Fibroblast of skin of left quadriceps (primary cell): ENCODE measurements around the gene ELANE.
"Not testable (repeated sequence)": the region's sequence is repeated elsewhere in the genome, so short reads cannot be mapped to it uniquely, and the experiment has no call there.

Experiments used
- DNase-seq, 2 experiments: peaks; one replicate each; pipeline ENCODE4 v3.0.0-alpha.2; 2013; ENCODE audit warnings: low read depth in 2 of 2

ELANE gene

DNA sequence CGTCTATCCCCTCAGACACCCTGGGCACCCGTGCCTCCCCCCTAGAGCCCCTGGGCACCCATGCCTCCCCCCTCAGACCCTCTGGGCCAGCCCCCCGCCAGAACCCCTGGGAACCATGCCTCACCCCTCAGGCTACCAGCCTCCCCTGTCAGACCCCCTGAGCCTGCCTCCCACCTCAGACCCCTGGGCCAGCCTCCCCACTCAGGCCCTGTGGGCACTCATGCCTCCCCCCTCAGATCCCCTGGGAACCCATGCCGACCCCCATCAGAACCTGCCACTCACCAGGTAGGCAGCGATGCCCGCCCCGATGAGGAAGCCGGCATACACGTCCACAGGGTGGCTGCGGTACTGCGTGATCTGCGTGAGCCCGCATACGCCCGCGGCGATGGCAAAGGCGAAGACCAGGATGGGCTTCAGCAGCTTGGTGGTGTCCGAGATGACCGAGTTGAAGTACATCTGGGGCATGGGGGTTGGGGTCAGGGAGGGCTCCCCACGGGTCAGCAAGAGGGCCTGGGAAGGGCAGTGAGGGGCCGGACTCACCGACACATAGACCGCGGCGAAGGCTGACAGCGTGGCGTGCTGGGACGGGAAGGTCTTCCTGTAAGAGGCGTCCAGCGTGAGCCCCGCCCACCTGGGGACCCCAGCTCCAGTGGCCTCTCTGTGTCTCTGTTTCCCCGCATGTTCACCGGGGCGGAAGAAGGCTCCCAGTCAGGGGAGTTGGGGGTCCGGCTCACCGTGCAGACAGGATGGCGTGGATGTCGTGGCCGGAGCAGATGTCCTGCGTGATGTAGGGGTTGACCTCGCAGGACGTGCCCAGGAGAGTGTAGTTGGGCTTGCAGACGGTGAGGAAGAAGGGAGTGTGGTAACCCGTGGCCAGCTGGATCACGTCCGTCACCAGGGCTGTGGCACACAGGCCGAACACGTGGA, 37.7 kb upstream of the ELANE start:
- no peak for DNase-seq

DNA sequence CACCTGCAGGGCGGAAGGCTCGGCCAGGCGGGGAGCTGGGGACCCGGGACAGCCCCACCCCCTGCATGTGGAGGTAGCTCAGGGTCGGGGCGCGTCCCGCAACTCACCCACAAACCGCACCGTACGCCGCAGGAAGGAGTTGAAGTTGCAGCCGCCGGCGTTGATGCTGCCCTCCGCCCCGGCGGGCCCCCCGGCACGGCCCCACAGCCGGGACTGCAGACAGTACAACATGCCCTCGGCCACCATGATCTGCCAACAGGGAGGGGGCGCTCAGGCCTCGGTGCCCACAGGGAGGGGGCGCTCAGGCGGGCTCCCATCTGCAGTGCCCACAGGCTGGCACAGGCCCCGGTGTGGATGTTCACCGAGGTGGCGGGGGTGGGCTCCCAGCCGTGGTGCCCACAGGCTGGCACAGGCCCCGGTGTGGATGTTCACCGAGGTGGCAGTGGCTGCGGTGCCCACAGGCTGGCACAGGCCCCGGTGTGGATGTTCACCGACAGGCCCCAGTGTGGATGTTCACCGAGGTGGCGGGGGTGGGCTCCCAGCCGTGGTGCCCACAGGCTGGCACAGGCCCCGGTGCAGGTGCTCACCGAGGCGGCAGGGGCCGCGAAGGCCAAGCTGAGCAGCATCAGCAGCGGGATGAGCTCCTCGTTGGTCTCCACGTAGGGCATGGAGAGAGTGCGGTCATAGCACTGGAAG, 36.9 kb upstream of the ELANE start:
- no peak for DNase-seq

DNA sequence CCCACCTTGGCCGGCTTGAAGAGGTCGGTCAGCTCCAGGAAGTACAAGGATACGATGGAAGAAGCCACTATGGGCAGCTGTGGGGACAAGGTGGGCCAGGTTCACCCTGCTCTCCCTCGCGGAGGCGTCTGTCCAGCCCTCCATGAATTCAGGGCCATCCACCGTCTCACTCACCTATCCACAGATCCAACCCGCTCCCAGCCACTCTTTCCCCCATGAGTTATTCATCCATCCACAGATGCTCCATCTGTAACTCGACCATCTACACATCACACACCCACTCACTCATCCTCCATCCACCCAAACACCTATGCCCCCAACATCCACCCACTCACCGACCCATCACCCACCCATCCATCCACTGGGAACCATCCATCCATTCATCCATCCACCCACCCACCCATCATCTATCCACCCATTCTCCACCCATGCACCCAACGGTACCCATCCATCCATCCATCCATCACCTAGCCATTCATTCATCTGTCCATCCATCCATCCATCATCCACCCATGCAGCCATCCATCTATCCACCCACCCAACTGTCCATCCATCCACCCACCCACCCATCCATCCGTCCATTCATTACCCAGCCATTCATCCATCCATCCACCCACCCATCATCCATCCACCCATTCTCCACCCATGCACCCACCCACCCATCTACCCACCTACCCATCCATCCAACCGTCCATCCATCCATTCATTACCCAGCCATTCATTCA, 36.2 kb upstream of the ELANE start:
- DNase-seq = no peak

DNA sequence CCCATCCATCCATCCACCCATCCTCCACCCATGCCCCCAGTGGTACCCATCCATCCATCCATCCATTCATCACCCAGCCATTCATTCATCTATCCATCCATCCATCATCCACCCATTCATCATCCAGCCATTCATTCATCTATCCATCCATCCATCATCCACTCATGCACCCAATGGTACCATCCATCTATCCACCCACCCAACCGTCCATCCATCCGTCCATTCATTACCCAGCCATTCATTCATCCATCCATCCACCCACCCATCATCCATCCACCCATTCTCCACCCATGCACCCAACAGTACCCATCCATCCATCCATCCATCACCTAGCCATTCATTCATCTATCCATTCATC, 35.6 kb upstream of the ELANE start:
- DNase-seq = no peak

DNA sequence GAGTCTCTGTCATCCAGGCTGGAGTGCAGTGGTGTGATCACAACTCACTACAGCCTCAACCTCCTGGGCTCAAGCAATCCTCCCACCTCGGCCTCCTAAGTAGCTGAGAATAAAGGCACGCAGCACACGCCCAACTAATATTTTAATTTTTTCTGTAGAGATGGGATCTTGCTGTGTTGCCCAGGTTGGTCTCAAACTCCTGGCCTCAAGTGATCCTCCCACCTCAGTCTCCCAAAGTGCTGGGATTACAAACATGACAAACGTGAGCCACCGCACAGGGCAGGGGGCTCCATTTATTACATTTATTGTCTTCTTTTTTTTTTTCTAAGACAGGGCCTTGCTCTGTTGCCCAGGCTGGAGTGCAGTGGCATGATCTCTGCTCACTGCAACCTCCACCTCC, 31.9 kb upstream of the ELANE start:
- not testable (repeated sequence) for DNase-seq

DNA sequence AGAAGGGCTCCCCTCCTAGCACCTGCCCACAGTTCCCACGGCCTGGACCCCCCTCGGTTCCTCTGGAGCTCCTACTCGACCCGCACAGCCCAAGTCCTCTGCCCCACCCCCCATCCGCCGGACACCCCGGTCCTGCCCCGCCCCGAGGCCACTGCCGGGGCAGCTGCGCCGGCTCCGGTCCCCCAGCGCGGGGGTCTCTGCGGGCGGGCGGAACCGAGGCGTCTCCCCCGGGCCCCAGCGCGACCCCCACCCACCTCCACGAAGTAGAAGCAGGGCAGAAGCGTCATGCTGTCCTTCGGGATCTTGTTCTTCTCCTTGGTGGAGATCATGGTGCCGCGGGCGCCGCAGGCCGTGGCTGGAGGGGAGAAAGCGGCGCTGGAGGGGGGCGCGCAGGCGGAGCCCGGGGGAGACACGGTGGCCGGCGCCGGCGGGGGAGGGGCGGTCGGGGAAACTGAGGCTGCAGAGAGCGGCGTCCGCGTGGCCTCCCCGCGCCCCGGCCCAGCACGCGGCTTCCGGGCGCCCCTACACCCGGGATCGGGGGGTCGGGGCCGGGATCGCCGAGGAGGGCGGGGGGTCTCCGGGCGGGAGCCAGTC, 30.8 kb upstream of the ELANE start:
- no peak for DNase-seq

DNA sequence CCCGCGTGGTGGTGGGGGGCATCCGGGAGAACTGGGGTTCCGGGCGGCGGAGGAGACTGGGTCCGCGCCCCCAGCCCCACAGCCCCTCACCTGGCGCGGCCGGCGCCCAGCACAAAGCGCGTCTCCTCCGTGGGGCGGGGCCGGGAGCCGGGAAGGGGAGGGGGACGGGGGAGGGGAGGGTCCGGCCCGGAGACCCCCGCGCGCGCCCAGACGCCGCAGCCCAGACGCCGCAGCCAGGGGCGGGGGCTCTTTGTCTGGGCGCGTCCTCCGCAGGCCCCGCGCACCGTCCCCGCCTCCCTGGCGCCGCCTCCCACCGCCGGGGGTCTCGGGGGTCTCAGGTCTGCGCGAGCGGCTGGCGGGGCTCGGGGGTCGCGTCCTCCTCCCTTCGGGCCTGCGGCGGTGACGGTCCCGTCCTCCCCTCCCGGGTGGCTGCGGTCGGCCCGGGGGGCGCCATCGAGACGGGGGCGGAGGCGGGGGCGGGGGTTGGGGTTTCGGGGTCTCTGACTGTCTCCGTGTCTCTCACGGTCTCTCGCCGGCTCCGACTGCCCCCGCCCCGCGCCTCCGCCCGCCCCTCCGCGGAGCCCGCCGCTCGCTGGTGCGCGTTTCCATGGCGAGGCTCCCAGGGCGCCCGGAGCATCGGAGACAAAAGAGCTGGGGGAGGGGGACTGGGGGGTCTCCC, 30.1 kb upstream of the ELANE start, which contains the start of gene PLPPR3:
PLPPR3 (minus strand) TSS at position 131 of the 679 bp plus-strand sequence. CDS start 396 bp downstream, outside the sequence.
- DNase-seq = no peak

DNA sequence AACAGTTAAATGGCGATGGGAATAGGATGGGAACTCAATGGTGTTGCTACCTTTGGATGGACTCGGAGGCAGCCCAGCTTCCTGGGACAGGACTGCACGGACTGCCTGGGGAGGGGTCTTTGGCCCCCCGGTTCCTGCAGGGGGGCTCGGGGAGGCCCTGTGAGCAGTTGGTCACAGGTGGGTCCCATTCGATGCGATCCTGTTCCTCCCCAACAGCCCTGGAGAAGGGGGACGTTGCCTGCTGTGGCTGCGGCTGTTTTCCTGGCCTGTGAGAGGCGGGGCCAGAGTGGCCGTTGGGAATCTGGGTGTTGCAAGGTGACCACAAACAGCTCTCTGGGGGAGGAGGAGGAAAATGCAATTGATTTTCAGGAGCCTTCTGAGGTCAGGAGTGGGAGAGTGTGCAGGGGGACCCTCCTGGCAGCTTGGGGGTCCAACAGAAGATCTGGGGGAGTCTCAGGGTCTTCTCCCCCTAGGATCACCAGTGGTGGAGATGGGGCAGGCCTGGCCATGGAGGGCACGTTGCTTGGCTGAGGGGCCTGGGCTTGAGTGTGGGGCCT, 28.5 kb upstream of the ELANE start:
- no peak for DNase-seq

DNA sequence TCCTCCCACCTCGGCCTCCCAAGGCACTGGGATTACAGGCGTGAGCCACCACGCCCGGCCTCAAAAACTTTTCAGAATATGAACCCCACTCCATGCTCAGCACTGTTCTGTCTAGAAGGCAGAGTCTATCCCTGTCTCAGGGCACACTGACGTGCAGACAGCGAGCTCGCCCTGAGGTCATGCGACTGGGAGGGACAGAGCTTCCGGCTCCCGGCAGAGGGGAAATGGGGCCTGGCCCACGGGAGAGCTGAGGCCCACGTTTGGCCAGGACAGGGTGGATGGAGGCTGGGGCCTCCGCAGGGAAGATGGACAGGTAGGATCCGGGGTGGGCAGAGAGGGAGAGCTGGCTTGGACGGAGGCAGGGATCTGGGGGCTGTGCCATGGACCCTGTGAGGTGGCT, 27.2 kb upstream of the ELANE start:
- DNase-seq = no peak

DNA sequence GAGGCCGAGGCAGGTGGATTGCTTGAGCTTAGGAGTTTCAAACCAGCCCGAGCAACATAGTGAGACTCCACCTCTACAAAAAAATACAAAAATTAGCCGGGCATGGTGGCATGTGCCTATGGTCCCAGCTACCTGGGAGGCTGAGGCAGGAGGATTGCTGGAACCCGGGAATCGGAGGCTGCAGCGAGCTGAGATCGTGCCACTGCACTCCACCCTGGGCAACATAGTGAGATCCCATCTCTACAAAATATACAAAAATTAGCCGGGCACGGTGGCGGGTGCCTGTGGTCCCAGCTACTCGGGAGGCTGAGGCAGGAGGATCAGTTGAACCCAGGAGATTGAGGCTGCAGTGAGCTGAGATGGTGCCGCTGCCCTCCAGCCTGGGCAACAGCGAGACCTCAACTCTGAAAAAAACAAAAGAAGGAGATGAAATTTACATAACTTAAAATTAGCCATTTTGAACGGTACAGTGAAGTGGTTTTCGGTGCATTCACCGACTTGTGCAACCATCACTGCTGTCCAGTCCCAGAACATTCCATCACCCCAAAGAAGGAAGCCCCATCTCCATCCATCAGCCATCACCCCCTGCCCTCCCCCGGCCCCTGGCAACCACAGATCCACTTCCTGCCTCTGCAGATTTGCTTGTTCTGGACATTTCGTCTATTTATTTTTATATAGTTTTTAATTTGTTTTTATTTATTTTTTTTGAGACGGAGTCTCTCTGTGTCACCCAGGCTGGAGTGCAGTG, 26.0 kb upstream of the ELANE start:
- no peak for DNase-seq

DNA sequence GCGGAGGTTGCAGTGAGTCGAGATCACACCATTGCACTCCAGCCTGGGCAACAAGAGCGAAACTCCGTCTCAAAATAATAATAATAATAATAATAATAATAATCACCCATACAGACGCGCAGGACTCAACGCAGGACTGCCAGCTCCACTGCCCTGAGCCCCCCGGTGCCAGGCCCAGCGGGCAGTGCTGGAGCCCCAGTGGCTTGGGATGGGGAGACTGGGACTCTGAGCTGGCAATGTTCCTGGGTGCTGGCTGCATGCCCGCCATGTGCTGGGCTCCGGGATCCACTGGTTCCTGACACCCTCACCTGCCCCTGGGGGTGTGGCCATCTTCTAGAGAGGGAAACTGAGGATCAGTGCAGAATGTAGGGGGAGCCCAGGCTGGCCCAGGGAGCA, 24.8 kb upstream of the ELANE start:
- no peak for DNase-seq

DNA sequence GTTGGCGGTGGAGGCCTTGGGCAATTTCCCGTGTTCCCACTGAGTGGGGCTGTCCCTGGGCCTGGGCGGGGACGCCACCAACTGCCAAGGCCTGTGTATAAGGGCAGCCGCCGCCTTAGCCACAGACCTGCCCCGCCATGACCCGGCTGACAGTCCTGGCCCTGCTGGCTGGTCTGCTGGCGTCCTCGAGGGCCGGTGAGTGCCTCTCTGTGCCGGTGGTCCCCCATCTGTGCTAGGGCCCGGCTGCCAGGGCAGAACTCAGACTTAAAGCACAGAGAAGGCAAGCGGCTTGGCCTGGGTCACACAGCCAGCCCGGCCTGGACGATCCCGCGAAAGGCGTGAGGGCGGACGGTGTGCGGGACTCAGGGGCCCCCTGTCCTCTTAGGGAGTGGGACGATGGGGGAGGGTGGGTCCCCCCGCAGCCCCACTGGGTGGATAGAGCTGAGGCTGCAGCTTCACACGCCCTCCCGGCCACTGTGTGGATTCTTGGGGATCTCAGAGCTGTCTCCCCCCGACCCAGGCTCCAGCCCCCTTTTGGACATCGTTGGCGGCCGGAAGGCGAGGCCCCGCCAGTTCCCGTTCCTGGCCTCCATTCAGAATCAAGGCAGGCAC, 24.3 kb upstream of the ELANE start, which contains the start of gene AZU1:
AZU1 (plus strand) TSS at position 128 of the 612 bp plus-strand sequence; CDS start at position 138, 10 bp downstream.
- no peak for DNase-seq

DNA sequence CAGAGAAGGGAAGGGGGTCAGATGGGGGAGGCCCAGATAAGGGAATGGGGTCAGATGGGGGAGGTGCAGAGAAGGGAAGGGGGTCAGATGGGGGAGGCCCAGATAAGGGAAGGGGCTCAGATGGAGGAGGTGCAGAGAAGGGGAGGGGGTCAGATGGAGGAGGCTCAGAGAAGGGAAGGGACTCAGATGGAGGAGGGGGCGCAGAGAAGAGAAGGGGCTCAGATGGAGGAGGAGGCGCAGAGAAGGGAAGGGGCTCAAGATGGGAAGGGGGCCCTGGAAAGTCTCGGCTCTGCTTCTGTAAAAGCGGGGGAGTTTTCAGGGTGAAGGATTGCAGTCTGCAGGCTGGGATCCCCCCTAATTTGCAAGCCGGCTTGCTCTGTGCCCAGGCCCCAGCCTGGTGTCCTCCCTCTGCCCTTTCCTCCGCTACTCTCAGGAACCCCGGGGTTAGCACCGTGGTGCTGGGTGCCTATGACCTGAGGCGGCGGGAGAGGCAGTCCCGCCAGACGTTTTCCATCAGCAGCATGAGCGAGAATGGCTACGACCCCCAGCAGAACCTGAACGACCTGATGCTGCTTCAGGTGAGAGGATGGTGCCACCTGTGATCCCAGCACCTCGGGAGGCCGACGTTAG, 22.9 kb upstream of the ELANE start:
- no peak for DNase-seq

DNA sequence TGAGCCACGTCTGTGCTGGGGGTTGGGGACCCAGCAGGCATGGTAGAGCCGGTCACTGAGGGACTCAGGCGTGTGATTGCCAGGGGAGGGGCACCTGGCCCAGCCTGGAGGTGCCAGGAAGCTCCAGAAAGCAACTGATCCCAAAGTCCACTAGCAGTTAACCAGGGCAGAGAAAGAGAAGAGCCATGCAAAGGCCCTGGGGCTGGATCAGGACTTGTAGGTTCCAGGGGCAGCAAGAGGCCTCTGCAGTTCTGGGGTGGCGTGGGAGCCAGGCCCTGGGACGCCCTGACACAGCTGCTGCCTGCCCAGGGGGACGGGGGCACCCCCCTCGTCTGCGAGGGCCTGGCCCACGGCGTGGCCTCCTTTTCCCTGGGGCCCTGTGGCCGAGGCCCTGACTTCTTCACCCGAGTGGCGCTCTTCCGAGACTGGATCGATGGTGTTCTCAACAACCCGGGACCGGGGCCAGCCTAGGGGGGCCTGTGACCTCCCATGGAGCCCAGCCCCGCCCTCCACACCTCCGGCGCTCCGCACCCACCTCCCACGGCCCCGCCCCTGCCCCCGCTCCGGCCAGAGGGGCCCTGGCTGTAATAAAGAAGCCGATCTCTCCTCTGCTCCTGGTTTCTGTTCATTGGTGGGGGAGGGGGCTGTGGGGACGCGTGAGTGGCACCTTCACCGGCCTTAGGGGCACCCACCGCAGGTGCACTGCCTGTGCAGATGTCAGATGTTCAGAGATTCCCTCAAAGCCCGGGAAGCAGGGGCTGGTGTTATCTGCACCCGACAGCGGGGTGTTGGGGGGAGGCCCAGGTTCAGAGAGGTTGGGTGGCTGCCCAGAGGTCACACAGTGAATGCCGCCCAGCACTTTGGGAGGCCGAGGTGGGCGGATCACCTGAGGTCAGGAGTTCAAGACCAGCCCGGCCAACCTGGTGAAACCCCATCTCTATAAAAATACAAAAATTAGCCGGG, 20.4 kb upstream of the ELANE start:
- DNase-seq = no peak

DNA sequence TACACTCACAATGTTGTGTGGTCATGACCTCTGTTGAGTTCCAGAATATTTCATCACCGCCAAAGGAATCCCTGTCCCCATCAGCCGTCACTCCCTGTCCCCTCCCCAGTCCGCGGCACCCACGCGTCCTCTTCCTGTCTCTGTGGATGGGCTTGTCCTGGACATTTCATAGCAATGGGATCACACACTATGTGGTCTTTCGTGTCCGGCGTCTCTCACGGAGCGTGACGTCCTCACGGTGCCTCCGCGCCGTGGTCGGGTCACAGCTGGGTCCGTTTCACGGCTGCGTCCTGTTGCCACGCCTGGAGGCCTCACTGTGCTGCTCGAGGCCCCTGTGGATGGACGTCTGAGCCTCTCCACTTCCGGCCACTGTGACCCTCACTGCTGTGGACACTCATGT, 17.9 kb upstream of the ELANE start:
- no peak for DNase-seq

DNA sequence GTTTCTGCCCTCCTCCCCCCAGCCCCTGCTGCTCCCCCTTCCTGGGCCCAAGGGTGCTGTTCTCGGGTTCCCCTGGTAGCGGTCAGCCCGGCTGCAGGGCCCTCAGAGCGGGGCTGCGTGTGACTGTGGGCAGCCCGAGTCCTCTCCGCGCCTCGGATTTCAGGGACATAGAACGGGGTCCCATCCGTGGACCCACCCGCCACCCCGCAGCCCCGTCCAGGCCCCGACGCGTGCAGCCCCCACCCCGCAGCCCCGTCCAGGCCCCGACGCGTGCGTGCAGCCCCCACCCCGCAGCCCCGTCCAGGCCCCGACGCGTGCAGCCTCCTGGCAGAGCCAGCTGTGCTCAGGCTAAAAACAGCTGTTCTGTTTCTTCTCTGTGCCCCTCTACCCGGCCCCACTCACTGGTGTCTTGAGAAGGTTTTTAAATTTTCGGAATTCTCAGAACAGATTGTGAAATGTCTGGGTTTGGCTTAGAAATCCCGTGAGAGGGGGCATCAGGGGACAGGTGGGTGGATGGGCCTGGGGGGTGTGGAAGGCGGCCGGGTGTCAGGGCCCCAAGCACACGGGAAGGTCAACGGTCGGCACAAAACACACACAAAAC, 16.8 kb upstream of the ELANE start:
- DNase-seq = no peak

DNA sequence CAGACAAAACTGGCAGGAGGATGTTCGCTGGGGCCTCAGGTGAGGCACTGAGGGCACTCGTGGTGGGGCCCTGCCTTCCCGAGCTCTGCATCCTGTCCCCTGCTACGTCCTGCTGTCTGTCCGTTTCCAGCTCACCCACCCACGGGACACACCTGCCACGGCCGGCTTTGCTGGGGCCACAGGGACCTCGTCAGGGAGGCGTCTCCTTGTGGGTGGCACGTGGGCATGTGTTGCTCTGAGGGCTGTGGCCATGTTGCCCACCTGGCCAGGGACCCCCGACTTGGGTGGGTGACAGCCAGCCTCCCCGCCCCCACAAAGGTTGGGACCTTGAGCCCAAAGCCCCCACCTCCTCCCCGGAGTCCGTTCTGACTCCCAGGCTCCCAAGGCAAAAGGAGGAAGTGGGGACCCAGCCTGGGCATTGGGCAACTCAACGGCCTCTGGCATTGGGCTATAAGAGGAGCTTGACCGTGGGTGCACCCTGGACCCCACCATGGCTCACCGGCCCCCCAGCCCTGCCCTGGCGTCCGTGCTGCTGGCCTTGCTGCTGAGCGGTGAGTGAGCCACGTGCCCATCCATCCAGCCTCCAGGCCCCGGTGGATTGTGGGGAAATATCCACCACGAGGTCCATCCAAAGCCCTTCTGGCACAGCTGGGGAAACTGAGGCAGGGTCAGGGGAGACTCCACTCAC, 11.4 kb upstream of the ELANE start, which contains the start of gene PRTN3:
PRTN3 (plus strand) TSS at position 481 of the 688 bp plus-strand sequence; CDS start at position 491, 10 bp downstream.
- DNase-seq = no peak
